GM12801 (cell line): ENCODE data around the gene RAB37.

Experiments used
- TF ChIP-seq, protein P1 (sequence below): IDR thresholded peaks from one replicate; pipeline ENCODE4 v1.5.1; 2011; ENCODE audit warnings: control low read depth; ENCODE audit not compliant: insufficient read length; ENCODE audit errors: extremely low read depth

The RAB37 gene

GRCh38 chr17:74698069-74698468, 39.0 kb upstream of the RAB37 start:
- TF ChIP-seq, protein P1, sequence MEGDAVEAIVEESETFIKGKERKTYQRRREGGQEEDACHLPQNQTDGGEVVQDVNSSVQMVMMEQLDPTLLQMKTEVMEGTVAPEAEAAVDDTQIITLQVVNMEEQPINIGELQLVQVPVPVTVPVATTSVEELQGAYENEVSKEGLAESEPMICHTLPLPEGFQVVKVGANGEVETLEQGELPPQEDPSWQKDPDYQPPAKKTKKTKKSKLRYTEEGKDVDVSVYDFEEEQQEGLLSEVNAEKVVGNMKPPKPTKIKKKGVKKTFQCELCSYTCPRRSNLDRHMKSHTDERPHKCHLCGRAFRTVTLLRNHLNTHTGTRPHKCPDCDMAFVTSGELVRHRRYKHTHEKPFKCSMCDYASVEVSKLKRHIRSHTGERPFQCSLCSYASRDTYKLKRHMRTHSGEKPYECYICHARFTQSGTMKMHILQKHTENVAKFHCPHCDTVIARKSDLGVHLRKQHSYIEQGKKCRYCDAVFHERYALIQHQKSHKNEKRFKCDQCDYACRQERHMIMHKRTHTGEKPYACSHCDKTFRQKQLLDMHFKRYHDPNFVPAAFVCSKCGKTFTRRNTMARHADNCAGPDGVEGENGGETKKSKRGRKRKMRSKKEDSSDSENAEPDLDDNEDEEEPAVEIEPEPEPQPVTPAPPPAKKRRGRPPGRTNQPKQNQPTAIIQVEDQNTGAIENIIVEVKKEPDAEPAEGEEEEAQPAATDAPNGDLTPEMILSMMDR: no peak

DNA sequence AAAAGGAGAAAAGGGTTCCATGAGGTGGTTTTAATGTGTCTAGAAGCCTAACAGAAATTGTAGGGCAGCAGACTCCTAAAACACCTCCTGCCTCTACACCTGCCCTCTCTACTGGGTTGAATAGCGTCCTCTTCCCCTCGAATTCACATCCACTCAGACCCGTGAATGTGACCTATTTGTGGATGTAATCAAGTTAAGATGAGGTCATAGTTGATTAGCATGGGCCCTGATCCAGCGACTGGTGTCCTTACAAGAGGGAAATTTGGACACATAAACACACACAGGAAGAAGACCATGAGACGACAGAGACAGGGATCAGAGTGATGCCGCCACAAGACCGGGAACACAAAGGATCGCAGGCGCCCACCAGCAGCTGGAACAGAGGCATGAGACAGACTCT, 37.8 kb upstream of the RAB37 start:
- TF ChIP-seq, protein P1: no peak

DNA sequence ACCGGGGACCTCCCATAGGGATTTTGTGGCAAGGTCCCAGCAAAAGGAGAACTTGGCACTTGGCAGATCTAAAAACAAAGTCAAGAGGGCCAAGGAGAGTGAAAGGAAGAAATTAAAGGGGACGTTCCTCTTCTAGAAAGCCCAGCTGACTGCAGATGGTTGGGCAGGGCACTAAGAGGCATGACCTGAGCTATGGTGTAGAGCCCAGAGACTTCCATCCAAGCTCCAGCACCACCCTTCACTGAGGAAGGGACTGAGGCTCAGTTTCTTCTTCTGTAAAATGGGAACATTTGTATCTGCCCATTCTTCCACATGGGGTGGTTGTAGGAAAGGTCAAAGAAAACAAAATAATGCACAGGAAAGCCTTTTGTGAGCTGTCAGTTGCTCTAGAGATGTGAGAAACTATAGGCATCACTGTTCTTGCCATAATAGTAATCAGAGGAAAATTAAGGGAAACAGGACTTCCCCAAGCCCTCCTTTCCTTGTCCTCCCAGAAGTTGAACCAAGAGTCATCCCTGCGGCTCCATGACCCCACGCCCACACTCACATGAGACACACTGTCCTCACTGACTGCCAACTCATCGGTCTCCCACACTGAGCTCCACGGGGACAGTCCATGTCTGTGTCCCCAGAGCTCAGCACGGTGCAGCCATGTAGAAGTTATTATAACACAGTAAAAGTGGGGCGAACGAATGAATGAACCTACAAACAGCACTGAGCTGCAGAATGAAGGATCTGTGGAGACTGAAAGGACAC, 34.8 kb upstream of the RAB37 start:
- TF ChIP-seq, protein P1: no peak

DNA sequence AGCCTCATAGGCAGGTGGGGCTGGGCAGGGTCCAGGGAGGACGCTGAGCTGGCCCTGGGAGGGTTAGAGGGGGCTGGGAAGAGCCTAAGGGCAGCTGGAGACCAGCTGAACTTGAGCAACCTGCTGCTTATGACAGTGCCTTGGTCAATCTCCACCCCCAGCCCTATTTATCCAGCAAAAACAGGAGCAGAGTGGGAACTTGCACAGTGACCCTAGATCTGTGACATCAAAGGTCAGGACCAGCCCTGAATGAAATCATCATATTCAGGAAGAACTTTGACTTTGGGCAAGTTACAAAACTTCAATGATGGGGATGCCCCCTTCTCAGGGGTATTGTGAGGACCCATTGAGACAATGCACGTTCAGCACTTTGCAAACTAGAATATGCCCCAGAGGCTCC, 33.7 kb upstream of the RAB37 start:
- TF ChIP-seq, protein P1: no peak

- TF ChIP-seq, protein P1: no peak
These were observed 32.5 kb upstream of the RAB37 start for GRCh38 chr17:74704544-74704943.

- TF ChIP-seq, protein P1: no peak
These were observed 25.8 kb upstream of the RAB37 start for GRCh38 chr17:74711058-74711824.

DNA sequence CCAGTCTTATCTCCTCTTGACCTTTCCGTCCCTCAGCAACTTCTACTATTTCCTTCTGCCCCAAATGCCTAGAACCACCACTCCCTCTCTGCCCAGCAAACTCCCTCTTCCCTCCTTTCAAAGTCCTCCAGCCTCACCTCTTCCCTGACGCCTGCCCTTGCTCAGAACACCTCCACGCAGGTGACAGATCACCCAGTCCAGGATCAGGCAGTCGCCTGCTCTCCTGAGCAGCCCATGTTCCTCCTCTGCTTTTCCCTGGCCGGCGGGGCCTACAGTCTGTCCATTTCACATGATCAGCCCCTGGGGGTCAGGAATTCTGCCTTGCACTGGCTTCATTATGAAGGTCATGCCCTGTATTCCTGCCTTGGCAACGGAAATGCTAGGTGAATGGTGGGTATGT, 24.8 kb upstream of the RAB37 start:
- TF ChIP-seq, protein P1: no peak
